ENCODE data around the gene SDK1.

- TF ChIP-seq CTCF (conservative IDR thresholded peaks at IDR 0.05; ENCODE audit: low read length) (no peak), EZH2phosphoT487 (IDR thresholded peaks at IDR 0.05; ENCODE audit: borderline replicate concordance, low read depth, low read length) (no peak)
Observed at GRCh38 chr7:4086723-4087122, 785.7 kb downstream of the SDK1 start.

Data from OCI-LY7 (cell line).